Measurements from ENCODE around the gene SUB1.
A peak's percentile ranks its signal among the peaks of the same experiment; 100 is the strongest.

Gene SUB1

GRCh38 chr5:32605766-32606152, 20.4 kb downstream of the SUB1 start:
- Histone ChIP-seq H4K20me1 (ENCODE audit: insufficient read depth) (peaks cover 7% of the 10 kb centered on the region), H2AFZ (ENCODE audit: low read depth) (no peak overlapping the region), H3K4me2 (no peak overlapping the region), H3K36me3 (ENCODE audit: insufficient read depth) (no peaks in the 10 kb centered on the region; the same call in 1 of the 2 replicates), H3K4me3 (IDR thresholded peaks at IDR 0.05; ENCODE audit: insufficient read depth, low read depth, low read length) (no peak overlapping the region), H3K27me3 (ENCODE audit: insufficient read depth, low read depth) (no peaks in the 10 kb centered on the region), H3K79me2 (ENCODE audit: insufficient read depth, low read depth) (peaks cover 14% of the 10 kb centered on the region; the same call in 1 of the 2 replicates), H3K27ac (no peak overlapping the region), H3K9ac (no peak overlapping the region), H3K4me1 (ENCODE audit: low read depth, poor library complexity, severe bottlenecking) (peaks cover 15% of the 10 kb centered on the region)
- TF ChIP-seq, protein P1, sequence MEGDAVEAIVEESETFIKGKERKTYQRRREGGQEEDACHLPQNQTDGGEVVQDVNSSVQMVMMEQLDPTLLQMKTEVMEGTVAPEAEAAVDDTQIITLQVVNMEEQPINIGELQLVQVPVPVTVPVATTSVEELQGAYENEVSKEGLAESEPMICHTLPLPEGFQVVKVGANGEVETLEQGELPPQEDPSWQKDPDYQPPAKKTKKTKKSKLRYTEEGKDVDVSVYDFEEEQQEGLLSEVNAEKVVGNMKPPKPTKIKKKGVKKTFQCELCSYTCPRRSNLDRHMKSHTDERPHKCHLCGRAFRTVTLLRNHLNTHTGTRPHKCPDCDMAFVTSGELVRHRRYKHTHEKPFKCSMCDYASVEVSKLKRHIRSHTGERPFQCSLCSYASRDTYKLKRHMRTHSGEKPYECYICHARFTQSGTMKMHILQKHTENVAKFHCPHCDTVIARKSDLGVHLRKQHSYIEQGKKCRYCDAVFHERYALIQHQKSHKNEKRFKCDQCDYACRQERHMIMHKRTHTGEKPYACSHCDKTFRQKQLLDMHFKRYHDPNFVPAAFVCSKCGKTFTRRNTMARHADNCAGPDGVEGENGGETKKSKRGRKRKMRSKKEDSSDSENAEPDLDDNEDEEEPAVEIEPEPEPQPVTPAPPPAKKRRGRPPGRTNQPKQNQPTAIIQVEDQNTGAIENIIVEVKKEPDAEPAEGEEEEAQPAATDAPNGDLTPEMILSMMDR (conservative IDR thresholded peaks at IDR 0.05; ENCODE audit: low read depth, low read length) = no peak

DNA sequence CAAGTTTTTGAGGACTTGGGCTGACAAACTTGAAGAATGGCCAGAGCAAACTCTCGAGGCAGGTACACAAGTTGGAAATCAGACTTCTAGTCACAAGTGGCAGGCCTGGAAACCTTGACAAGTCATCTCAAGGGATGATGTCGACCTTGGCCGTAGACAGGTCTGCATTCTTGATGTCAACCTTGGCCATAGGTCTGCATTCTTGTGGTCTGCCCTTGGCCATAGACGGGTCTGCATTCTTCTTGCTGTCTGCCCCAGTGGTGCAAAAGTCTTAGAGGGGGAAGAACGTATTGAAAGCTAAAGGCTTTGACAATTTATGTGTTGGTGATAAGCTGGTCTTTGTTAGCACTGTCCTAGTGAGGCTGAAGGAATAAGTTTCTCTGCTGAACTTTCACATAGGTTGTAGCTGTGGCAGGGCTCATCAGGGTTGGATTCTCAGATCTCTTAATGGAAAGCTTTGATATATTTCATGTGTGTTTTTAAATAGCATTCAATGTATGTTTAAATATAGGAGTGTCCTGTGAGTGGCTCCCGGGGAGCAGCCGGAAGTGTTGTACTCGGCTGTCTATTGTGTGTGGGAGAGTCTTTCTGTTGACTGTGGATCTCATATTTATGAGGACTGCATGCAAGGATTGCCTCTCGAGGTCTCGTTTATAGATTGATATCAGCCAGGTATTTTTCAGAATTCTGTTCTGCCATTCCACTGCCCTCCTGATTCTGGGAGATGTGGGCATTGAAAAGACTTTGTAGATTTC, 27.0 kb downstream of the SUB1 start:
- H3K4me1 ChIP-seq (ENCODE audit: low read depth, poor library complexity, severe bottlenecking) = peaks cover 10% of the 10 kb centered on the region
- H3K4me2 ChIP-seq = no peak overlapping the region
- no peaks in the 10 kb centered on the region for H3K79me2 ChIP-seq (ENCODE audit: insufficient read depth, low read depth)
- no peaks in the 10 kb centered on the region for H3K36me3 ChIP-seq (ENCODE audit: insufficient read depth)
- H3K9ac ChIP-seq = no peak overlapping the region
- H2AFZ ChIP-seq (ENCODE audit: low read depth) = no peak overlapping the region
- H3K4me3 ChIP-seq (IDR thresholded peaks at IDR 0.05; ENCODE audit: insufficient read depth, low read depth, low read length) = no peak overlapping the region
- no peaks in the 10 kb centered on the region for H3K27me3 ChIP-seq (ENCODE audit: insufficient read depth, low read depth)
- TF ChIP-seq, protein P1 (conservative IDR thresholded peaks at IDR 0.05; ENCODE audit: low read depth, low read length) = no peak
- H3K27ac ChIP-seq = no peak overlapping the region
- H4K20me1 ChIP-seq (ENCODE audit: insufficient read depth) = no peaks in the 10 kb centered on the region

GRCh38 chr5:32613050-32613672, 27.8 kb downstream of the SUB1 start:
- TF ChIP-seq, protein P1 (conservative IDR thresholded peaks at IDR 0.05; ENCODE audit: low read depth, low read length) = peak; percentile 94
- no peaks in the 10 kb centered on the region for H3K79me2 ChIP-seq (ENCODE audit: insufficient read depth, low read depth)
- no peaks in the 10 kb centered on the region for H3K36me3 ChIP-seq (ENCODE audit: insufficient read depth)
- no peak overlapping the region for H3K27ac ChIP-seq
- peaks cover 10% of the 10 kb centered on the region for H3K4me1 ChIP-seq (ENCODE audit: low read depth, poor library complexity, severe bottlenecking)
- H3K4me3 ChIP-seq (IDR thresholded peaks at IDR 0.05; ENCODE audit: insufficient read depth, low read depth, low read length) = no peak overlapping the region
- H3K9ac ChIP-seq = no peak overlapping the region
- no peaks in the 10 kb centered on the region for H3K27me3 ChIP-seq (ENCODE audit: insufficient read depth, low read depth)
- no peak overlapping the region for H3K4me2 ChIP-seq
- no peak overlapping the region for H2AFZ ChIP-seq (ENCODE audit: low read depth)
- no peaks in the 10 kb centered on the region for H4K20me1 ChIP-seq (ENCODE audit: insufficient read depth)

- Histone ChIP-seq H3K4me1 (ENCODE audit: low read depth, poor library complexity, severe bottlenecking) (peaks cover 10% of the 10 kb centered on the region), H3K79me2 (ENCODE audit: insufficient read depth, low read depth) (no peaks in the 10 kb centered on the region), H3K9ac (no peak overlapping the region), H4K20me1 (ENCODE audit: insufficient read depth) (no peaks in the 10 kb centered on the region), H3K4me2 (no peak overlapping the region), H2AFZ (ENCODE audit: low read depth) (no peak overlapping the region), H3K27me3 (ENCODE audit: insufficient read depth, low read depth) (no peaks in the 10 kb centered on the region), H3K4me3 (IDR thresholded peaks at IDR 0.05; ENCODE audit: insufficient read depth, low read depth, low read length) (no peak overlapping the region), H3K36me3 (ENCODE audit: insufficient read depth) (no peaks in the 10 kb centered on the region), H3K27ac (no peak overlapping the region)
- TF ChIP-seq, protein P1 (conservative IDR thresholded peaks at IDR 0.05; ENCODE audit: low read depth, low read length) = no peak
Measured at GRCh38 chr5:32615236-32615635, 29.9 kb downstream of the SUB1 start.
